ENCODE measurements around the gene TRAF3.
A peak's percentile ranks its signal among the peaks of the same experiment; 100 is the strongest.

TRAF3 gene

DNA sequence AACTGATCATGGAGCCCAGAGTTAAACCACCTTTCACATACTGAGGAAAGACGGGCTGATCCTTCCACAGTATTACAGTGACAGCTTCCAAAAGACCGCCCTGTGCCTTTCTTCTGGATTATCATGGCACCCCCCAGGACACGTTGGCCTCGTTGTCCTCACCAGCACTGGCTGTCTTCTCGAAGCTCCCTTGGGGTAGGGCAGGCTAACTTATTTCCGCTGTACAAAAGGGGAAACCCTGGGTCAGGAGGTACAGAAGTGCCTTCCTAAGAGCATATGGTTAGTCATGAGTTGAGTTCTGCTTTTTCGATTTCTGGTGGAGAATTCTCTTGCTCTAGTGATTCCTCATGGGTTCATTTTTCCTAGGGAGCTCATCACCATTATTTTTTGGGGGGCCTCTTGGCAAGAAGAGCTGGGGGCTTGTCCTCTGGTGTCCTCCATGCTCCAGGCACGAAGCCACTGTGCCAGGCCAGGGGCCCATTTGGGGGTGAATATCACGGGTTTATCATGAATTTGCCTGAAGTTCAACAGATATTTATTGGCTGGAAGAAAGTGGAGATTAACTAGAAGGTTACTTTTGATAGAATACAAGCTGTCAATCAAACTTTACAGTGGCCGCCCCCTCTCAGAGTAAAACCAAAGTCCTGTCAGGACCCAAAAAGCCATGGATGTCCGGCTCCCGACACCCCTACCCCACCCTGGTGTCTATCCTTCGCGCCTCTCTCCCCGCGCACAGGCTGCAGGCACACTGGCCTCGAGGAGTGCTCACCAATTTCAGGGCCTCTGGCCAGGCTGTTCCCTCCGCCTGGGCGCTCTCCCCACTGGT is 8.8 kb upstream of the TRAF3 start:
- TF ChIP-seq CTCF (conservative IDR thresholded peaks at IDR 0.05), result no peak
- H3K27ac ChIP-seq, result no peak overlapping the region

DNA sequence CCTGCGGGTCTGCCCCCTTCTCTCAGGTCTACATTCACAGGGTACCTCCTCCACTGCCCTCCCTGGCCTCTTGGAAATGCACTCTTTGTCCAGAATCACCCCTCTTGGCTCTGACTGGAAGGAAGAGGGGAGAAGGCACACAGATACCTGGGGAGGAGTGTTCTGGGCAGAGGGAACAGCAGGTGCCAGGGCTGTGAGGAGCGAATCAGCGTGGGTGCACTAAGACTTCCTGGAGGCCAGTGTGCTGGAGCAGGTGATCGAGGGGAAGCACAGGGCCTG is 8.3 kb upstream of the TRAF3 start:
- H3K27ac ChIP-seq, result no peak overlapping the region

GRCh38 chr14:102770147-102771123 is 6.8 kb upstream of the TRAF3 start:
- no peak for TF ChIP-seq CTCF (conservative IDR thresholded peaks at IDR 0.05)
- no peak overlapping the region for H3K27ac ChIP-seq

More for the DNA sequence above, 8.3 kb upstream of the TRAF3 start:
- TF ChIP-seq CTCF (conservative IDR thresholded peaks at IDR 0.05), result no peak

DNA sequence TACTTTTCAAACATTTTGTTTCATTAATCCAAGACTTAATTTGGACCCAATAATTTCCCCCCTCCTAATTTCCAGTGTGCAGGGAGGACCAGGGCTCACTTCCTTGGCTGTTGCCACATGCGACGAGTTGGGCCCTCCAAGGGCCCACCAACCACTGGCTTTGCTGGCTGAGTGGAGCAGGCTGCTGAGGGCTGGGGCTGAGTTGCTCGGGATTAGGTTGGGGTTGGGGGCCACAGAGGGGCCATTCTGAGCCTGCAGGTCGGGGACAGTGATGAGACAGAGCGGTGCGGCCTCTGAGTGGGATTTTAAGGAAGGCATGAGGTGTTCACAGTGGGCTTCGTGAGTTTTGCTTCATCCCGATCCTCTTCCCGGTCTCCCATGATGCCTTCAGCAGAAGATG is 6.1 kb upstream of the TRAF3 start:
- no peak overlapping the region for H3K27ac ChIP-seq
- TF ChIP-seq CTCF (conservative IDR thresholded peaks at IDR 0.05), result no peak

GRCh38 chr14:102772781-102773570 is 4.3 kb upstream of the TRAF3 start:
- H3K27ac ChIP-seq, result no peak overlapping the region
- TF ChIP-seq CTCF (conservative IDR thresholded peaks at IDR 0.05), result peak; percentile 55

DNA sequence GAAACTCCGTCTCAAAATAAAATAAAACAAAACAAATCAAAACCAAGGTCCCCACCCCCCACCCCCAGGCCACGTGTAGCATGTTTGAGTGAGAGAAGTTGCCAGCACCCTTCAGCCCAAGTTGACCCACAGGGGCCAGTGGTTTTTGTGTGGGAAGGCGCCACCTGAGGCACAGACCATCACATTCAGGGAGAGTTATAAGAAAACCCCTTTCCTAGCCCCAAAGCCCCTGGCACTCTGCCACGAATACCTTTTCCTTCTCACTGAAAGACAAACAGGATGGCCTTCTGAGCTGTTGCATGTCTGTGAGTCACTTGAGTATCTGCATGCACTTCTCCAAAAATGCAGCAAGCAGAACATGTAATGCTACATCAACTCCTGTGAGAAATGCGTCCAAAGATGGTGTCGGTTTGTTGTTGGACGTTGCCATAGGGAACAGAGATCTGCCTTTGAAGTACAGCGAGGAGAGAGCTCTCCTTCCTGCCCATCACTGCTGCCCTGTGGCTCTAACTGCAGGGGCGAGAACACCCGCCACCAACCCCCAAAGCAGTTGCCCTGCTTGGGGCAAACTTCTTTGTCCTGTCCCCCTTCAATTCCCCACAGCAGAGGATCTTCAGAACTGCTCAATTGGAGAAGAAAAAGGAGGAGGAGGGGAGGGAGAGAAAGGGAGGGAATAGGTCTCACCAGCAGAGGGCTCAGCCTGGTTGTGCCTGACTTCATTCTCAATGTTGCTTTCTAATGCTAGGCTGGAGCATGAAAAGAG is 2.7 kb upstream of the TRAF3 start:
- peak; percentile 82 for TF ChIP-seq CTCF (conservative IDR thresholded peaks at IDR 0.05)
- H3K27ac ChIP-seq, result peak overlapping the region; percentile 23; the same call in 1 of the 2 replicates

Data from VCaP (cell line).